ENCODE measurements around the gene PRKCG.

GRCh38 chr19:53876651-53877224 lies 5.3 kb upstream of the PRKCG start:
- no peak for TF ChIP-seq EZH2phosphoT487 (IDR thresholded peaks at IDR 0.05; ENCODE audit: insufficient read depth, low read depth)
- TF ChIP-seq EZH2 (IDR thresholded peaks at IDR 0.05; ENCODE audit: insufficient read depth, poor library complexity, severe bottlenecking), result no peak

Measured in GM23248 (cell line).